Central memory CD8-positive, alpha-beta T cell (primary cell): ENCODE results near the gene CD276.
"Not testable (repeated sequence)": the region's sequence is repeated elsewhere in the genome, so short reads cannot be mapped to it uniquely, and the experiment has no call there.

Source experiments
- ATAC-seq: fragments of 150-1000 bp; cut with Tn5 transposase; replicated peaks from 2 replicates; pipeline ENCODE4 v1.10.0; 2022; ENCODE audit warnings: mild to moderate bottlenecking, moderate FRiP score, moderate number of reproducible peaks; ENCODE audit not compliant: poor library complexity, severe bottlenecking; ENCODE audit errors: extremely low read depth
- DNase-seq, 2 donors: peaks; one replicate each; pipeline ENCODE4 v3.0.0; 2021; ENCODE audit warnings: low spot score in 2 of 2
- H3K27ac Mint-ChIP-seq: one replicate; pipeline ENCODE4 v1.8.0; 2022; ENCODE audit warnings: low read depth, mild to moderate bottlenecking, moderate library complexity, mixed read lengths
- H3K27me3 Mint-ChIP-seq: one replicate; pipeline ENCODE4 v1.8.0; 2022; ENCODE audit warnings: mixed read lengths
- H3K36me3 Mint-ChIP-seq: one replicate; pipeline ENCODE4 v1.8.0; 2022; ENCODE audit warnings: mild to moderate bottlenecking, moderate library complexity, mixed read lengths; ENCODE audit not compliant: insufficient read depth
- H3K4me1 Mint-ChIP-seq: one replicate; pipeline ENCODE4 v1.8.0; 2022; ENCODE audit warnings: mixed read lengths
- H3K4me3 Mint-ChIP-seq: one replicate; pipeline ENCODE4 v1.8.0; 2022; ENCODE audit warnings: mild to moderate bottlenecking, moderate library complexity, mixed read lengths
- H3K9me3 Mint-ChIP-seq: one replicate; pipeline ENCODE4 v1.8.0; 2022; ENCODE audit warnings: mixed read lengths

Gene CD276

GRCh38 chr15:73718694-73719093, 34.5 kb downstream of the CD276 start:
- Mint-ChIP-seq H3K27me3 (peaks cover 50% of the 10 kb centered on the region), H3K36me3 (no peaks in the 10 kb centered on the region), H3K27ac (no peak overlapping the region), H3K9me3 (no peaks in the 10 kb centered on the region), H3K4me3 (no peak overlapping the region), H3K4me1 (no peaks in the 10 kb centered on the region)
- no peak for ATAC-seq
- DNase-seq: no peak

GRCh38 chr15:73722425-73722824, 38.2 kb downstream of the CD276 start:
- H3K27me3 Mint-ChIP-seq: peaks cover 77% of the 10 kb centered on the region
- no peaks in the 10 kb centered on the region for H3K9me3 Mint-ChIP-seq
- H3K4me3 Mint-ChIP-seq: no peak overlapping the region
- H3K4me1 Mint-ChIP-seq: no peaks in the 10 kb centered on the region
- no peak for ATAC-seq
- H3K36me3 Mint-ChIP-seq: no peaks in the 10 kb centered on the region
- no peak overlapping the region for H3K27ac Mint-ChIP-seq
- no peak for DNase-seq

- Mint-ChIP-seq H3K27ac (no peak overlapping the region), H3K9me3 (no peaks in the 10 kb centered on the region), H3K27me3 (peaks cover 77% of the 10 kb centered on the region), H3K4me3 (no peak overlapping the region), H3K4me1 (no peaks in the 10 kb centered on the region), H3K36me3 (no peaks in the 10 kb centered on the region)
- DNase-seq (no peak), ATAC-seq (no peak)
These were observed 39.0 kb downstream of the CD276 start for GRCh38 chr15:73723191-73723590.

- peaks cover 77% of the 10 kb centered on the region for H3K27me3 Mint-ChIP-seq
- H3K9me3 Mint-ChIP-seq: no peaks in the 10 kb centered on the region
- H3K4me3 Mint-ChIP-seq: no peak overlapping the region
- no peak for ATAC-seq
- H3K36me3 Mint-ChIP-seq: no peaks in the 10 kb centered on the region
- no peak overlapping the region for H3K27ac Mint-ChIP-seq
- DNase-seq: no peak
- H3K4me1 Mint-ChIP-seq: no peaks in the 10 kb centered on the region
These were observed 40.0 kb downstream of the CD276 start for GRCh38 chr15:73724212-73724611.

- H3K4me3 Mint-ChIP-seq: no peak overlapping the region
- DNase-seq (no peak), ATAC-seq (no peak)
- no peak overlapping the region for H3K27ac Mint-ChIP-seq
- no peaks in the 10 kb centered on the region for H3K36me3 Mint-ChIP-seq
- H3K27me3 Mint-ChIP-seq: peaks cover 45% of the 10 kb centered on the region
- no peaks in the 10 kb centered on the region for H3K9me3 Mint-ChIP-seq
- no peaks in the 10 kb centered on the region for H3K4me1 Mint-ChIP-seq
These were observed 43.3 kb downstream of the CD276 start for GRCh38 chr15:73727330-73727976.

GRCh38 chr15:73732051-73732450, 47.9 kb downstream of the CD276 start:
- ATAC-seq, DNase-seq, H3K27ac Mint-ChIP-seq, H3K9me3 Mint-ChIP-seq, H3K4me3 Mint-ChIP-seq, H3K36me3 Mint-ChIP-seq, H3K4me1 Mint-ChIP-seq: not testable (repeated sequence)
- H3K27me3 Mint-ChIP-seq: peaks cover 26% of the 10 kb centered on the region

GRCh38 chr15:73732930-73733329, 48.7 kb downstream of the CD276 start:
- Mint-ChIP-seq H3K36me3 (no peaks in the 10 kb centered on the region), H3K27me3 (peaks cover 26% of the 10 kb centered on the region), H3K4me1 (no peaks in the 10 kb centered on the region), H3K9me3 (no peaks in the 10 kb centered on the region), H3K4me3 (no peak overlapping the region), H3K27ac (no peak overlapping the region)
- ATAC-seq (no peak), DNase-seq (no peak)

GRCh38 chr15:73737535-73737934, 53.4 kb downstream of the CD276 start:
- Mint-ChIP-seq H3K4me3 (no peak overlapping the region), H3K9me3 (no peaks in the 10 kb centered on the region), H3K4me1 (no peaks in the 10 kb centered on the region), H3K27me3 (peaks cover 45% of the 10 kb centered on the region), H3K27ac (no peak overlapping the region), H3K36me3 (no peaks in the 10 kb centered on the region)
- DNase-seq: no peak
- no peak for ATAC-seq

- no peak overlapping the region for H3K27ac Mint-ChIP-seq
- H3K9me3 Mint-ChIP-seq: no peaks in the 10 kb centered on the region
- no peaks in the 10 kb centered on the region for H3K36me3 Mint-ChIP-seq
- no peaks in the 10 kb centered on the region for H3K4me1 Mint-ChIP-seq
- no peak overlapping the region for H3K4me3 Mint-ChIP-seq
- DNase-seq (no peak), ATAC-seq (no peak)
- peaks cover 41% of the 10 kb centered on the region for H3K27me3 Mint-ChIP-seq
These were observed 56.2 kb downstream of the CD276 start for GRCh38 chr15:73740152-73741048.

- Mint-ChIP-seq H3K4me3 (no peak overlapping the region), H3K27ac (no peak overlapping the region), H3K9me3 (no peaks in the 10 kb centered on the region), H3K27me3 (peaks cover 41% of the 10 kb centered on the region), H3K36me3 (no peaks in the 10 kb centered on the region), H3K4me1 (no peaks in the 10 kb centered on the region)
- ATAC-seq (no peak), DNase-seq (no peak)
These were observed 57.2 kb downstream of the CD276 start for GRCh38 chr15:73741321-73741836.

- H3K9me3 Mint-ChIP-seq: no peaks in the 10 kb centered on the region
- peaks cover 67% of the 10 kb centered on the region for H3K27me3 Mint-ChIP-seq
- no peak for DNase-seq
- H3K4me3 Mint-ChIP-seq: no peak overlapping the region
- H3K27ac Mint-ChIP-seq: no peak overlapping the region
- no peaks in the 10 kb centered on the region for H3K4me1 Mint-ChIP-seq
- no peak for ATAC-seq
- H3K36me3 Mint-ChIP-seq: no peaks in the 10 kb centered on the region
These were observed 60.1 kb downstream of the CD276 start for GRCh38 chr15:73744293-73744692.

GRCh38 chr15:73745073-73745472, 60.9 kb downstream of the CD276 start:
- Mint-ChIP-seq H3K9me3 (no peaks in the 10 kb centered on the region), H3K27me3 (peaks cover 74% of the 10 kb centered on the region), H3K4me1 (no peaks in the 10 kb centered on the region), H3K27ac (no peak overlapping the region), H3K36me3 (no peaks in the 10 kb centered on the region), H3K4me3 (no peak overlapping the region)
- ATAC-seq: no peak
- no peak for DNase-seq

GRCh38 chr15:73746261-73746660, 62.1 kb downstream of the CD276 start:
- DNase-seq (no peak), ATAC-seq (no peak)
- Mint-ChIP-seq H3K4me3 (no peak overlapping the region), H3K9me3 (no peaks in the 10 kb centered on the region), H3K27me3 (peaks cover 80% of the 10 kb centered on the region), H3K36me3 (peaks cover 2% of the 10 kb centered on the region), H3K4me1 (no peaks in the 10 kb centered on the region), H3K27ac (no peak overlapping the region)
